ENCODE data around the gene ADGRB3.

Gene ADGRB3

DNA sequence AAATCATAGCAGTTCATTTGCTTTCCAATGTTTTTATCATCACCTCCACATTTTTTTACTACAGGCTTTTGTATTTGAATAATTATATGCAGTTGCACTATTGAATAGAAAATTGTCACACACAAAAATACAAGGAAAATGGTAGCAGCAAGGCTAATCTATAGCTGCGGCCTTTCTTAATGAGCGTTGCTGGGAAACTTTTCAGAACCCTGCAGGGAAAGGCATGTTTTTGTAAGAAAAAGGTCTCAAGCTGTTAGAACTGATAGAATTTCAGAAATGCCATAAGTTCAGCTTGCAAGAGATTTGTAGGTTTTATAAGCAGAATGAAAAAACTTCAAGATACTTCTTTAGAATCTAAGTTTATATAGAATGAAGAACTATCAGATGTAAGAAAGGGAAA is 625.9 kb downstream of the ADGRB3 start:
- TF ChIP-seq, protein P1, sequence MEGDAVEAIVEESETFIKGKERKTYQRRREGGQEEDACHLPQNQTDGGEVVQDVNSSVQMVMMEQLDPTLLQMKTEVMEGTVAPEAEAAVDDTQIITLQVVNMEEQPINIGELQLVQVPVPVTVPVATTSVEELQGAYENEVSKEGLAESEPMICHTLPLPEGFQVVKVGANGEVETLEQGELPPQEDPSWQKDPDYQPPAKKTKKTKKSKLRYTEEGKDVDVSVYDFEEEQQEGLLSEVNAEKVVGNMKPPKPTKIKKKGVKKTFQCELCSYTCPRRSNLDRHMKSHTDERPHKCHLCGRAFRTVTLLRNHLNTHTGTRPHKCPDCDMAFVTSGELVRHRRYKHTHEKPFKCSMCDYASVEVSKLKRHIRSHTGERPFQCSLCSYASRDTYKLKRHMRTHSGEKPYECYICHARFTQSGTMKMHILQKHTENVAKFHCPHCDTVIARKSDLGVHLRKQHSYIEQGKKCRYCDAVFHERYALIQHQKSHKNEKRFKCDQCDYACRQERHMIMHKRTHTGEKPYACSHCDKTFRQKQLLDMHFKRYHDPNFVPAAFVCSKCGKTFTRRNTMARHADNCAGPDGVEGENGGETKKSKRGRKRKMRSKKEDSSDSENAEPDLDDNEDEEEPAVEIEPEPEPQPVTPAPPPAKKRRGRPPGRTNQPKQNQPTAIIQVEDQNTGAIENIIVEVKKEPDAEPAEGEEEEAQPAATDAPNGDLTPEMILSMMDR (IDR thresholded peaks at IDR 0.05; ENCODE audit: extremely low read depth, insufficient read depth, missing control alignments) = no peak
- in situ Hi-C loops (cut with MboI; ENCODE audit: low pct_unique_long_range_greater_than_20kb, low sequenced_read_pairs, unreplicated experiment) = no loop called here
- no peak for DNase-seq (ENCODE audit: low spot score)

DNA sequence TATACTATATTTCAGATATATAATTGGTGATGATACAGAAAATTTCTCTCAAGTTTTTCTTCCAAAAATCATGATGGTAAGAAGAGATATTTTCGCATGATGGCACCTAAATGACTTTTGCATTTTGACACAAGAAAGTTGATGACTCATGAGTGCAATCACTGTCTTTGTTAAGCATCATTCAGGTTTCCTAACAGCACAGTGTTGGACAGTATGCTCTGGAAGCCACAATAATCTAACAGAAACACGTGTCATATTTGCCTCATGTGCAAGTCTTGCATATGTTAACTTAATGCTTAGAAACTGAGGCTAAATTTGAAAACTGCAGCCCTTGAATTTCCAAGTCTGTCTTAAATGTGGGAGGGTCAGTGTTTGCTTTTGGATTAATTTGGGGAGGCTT is 628.2 kb downstream of the ADGRB3 start:
- TF ChIP-seq, protein P1 (IDR thresholded peaks at IDR 0.05; ENCODE audit: extremely low read depth, insufficient read depth, missing control alignments) = no peak
- in situ Hi-C loops (cut with MboI; ENCODE audit: low pct_unique_long_range_greater_than_20kb, low sequenced_read_pairs, unreplicated experiment) = no loop called here
- DNase-seq (ENCODE audit: low spot score) = no peak

DNA sequence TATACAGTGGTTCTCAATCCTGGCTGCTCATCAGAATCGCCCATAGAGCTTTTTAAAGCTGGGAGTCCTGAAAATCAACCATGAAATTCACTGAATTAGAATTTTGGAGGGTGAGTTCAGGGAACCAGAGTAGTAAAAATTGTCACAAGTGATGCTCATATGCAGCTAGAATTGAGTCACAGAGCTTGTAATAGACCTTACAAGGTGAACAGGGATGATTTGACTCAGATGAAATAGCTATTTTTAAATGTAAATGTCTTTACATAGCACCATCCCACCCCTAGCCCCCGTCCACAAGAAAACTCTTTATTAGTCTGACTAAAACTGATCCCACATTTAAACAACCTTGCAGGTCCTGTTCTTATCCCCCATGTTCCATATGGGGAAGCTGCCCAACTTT is 630.0 kb downstream of the ADGRB3 start:
- DNase-seq (ENCODE audit: low spot score) = peak; percentile 7
- in situ Hi-C loops (cut with MboI; ENCODE audit: low pct_unique_long_range_greater_than_20kb, low sequenced_read_pairs, unreplicated experiment) = no loop called here
- TF ChIP-seq, protein P1 (IDR thresholded peaks at IDR 0.05; ENCODE audit: extremely low read depth, insufficient read depth, missing control alignments) = no peak

DNA sequence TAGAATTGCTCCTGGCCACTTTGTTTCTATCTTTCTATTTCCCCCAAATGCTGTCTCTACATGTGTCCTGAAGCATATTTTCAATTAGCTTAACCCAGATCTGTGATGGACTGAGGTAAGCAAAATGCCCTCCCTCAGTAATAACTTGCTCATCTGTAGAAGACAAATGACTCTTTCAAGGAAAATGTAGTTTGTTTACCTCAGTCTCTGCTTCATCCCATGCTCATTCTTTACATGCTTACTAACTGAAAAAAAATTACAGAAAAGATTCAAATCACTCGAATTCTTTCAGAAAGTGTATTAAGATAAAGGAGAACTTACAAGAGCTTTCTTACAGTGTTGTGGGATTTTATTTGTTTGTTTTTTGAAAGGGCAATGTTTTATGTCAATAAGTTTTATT is 630.6 kb downstream of the ADGRB3 start:
- TF ChIP-seq, protein P1 (IDR thresholded peaks at IDR 0.05; ENCODE audit: extremely low read depth, insufficient read depth, missing control alignments) = no peak

DNA sequence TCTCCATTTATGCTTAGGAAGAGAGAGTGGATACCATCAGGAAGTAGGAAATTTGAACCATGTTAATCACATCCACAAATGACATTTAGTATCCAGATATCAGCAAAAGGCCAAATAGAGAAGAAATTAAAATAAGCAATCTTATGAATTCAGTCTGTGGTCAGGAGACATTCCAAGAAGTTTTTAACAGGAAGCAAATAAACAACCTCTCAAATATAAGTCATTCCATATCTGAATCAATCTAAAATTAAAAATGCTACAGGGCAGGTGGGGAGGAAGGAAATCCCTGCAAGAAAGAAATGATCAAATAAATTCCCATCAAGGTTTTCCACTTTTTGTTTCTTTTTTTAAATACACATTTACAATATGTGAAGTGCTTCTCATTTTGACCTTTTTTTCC is 641.1 kb downstream of the ADGRB3 start:
- in situ Hi-C loops (cut with MboI; ENCODE audit: low pct_unique_long_range_greater_than_20kb, low sequenced_read_pairs, unreplicated experiment) = no loop called here
- TF ChIP-seq, protein P1 (IDR thresholded peaks at IDR 0.05; ENCODE audit: extremely low read depth, insufficient read depth, missing control alignments) = no peak
- DNase-seq (ENCODE audit: low spot score) = no peak

More for the DNA sequence above, 630.6 kb downstream of the ADGRB3 start:
- no peak for DNase-seq (ENCODE audit: low spot score)
- in situ Hi-C loops (cut with MboI; ENCODE audit: low pct_unique_long_range_greater_than_20kb, low sequenced_read_pairs, unreplicated experiment) = no loop called here

DNA sequence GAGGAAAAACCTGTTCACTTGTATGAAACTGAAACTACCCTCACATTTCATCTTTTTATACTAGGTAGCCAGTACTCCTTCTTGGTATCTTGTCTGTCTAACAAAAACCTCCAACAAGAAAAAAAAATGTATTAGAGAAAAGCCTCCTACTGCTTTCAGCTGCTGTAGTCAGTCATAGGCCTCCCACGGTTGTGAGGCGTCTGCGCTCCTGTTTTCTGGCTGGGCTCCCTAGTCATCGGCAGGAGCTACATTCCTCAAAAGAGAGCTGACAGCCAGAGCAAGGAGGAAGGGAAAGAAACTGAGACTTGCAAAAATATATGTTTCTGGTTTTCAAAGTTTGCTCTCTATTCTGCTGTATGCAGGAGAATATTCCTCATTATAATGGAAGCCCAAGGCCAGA is 644.7 kb downstream of the ADGRB3 start:
- TF ChIP-seq, protein P1 (IDR thresholded peaks at IDR 0.05; ENCODE audit: extremely low read depth, insufficient read depth, missing control alignments) = no peak
- in situ Hi-C loops (cut with MboI; ENCODE audit: low pct_unique_long_range_greater_than_20kb, low sequenced_read_pairs, unreplicated experiment) = no loop called here
- no peak for DNase-seq (ENCODE audit: low spot score)

DNA sequence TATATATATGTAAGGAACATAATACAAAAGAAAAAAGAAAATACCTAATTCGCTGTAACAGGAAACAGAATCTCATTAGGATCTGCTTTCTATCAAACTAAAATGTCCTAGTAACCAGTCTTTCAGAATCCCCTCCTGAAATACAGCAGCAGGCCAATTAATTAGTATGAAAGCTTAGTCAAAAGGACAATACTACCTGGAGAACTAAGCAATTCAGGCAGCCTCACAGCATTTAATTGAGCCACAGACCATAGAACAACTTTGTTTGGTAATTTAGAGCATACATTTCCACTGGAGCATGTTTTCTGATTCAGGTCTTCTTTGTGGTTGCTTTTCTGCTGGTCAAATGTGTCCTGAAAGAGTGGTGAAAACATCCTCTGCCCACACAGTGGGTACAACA is 645.8 kb downstream of the ADGRB3 start:
- DNase-seq (ENCODE audit: low spot score) = no peak
- in situ Hi-C loops (cut with MboI; ENCODE audit: low pct_unique_long_range_greater_than_20kb, low sequenced_read_pairs, unreplicated experiment) = no loop called here
- TF ChIP-seq, protein P1 (IDR thresholded peaks at IDR 0.05; ENCODE audit: extremely low read depth, insufficient read depth, missing control alignments) = no peak

All from GM13977 (cell line).